ENCODE results near the gene DUSP19. TPM values are rescaled to one million over a fixed set of nuclear protein-coding genes. Genes with fewer than 3 reads are reported as not detected.

The DUSP19 gene
- total and polyA plus RNA-seq, 2 donors from 2014 or later: 1.8 to 4.4 TPM

- intact Hi-C loops (cut with DNase I): no loop called here
- Histone ChIP-seq H3K27ac (ENCODE audit: low read depth in 2 of 2, low read length in 2 of 2) (no peak overlapping the region), H3K9ac (ENCODE audit: low read length in 3 of 3) (no peak overlapping the region), H3K4me3 (ENCODE audit: low read length in 3 of 3) (peak overlapping the region in 2 of 3 donors; percentile 23 to 86), H3K4me1 (ENCODE audit: control insufficient read depth in 2 of 3, insufficient read depth in 2 of 3, low read depth in 1 of 3, low read length in 3 of 3) (peaks cover 0 to 5% (median 0%) of the 10 kb centered on the region in 3 donors), H3K36me3 (ENCODE audit: control insufficient read depth in 2 of 3, insufficient read depth in 3 of 3, low read length in 3 of 3) (no peaks in the 10 kb centered on the region), H3K27me3 (ENCODE audit: control insufficient read depth, insufficient read depth, low read length) (no peaks in the 10 kb centered on the region), H3K9me3 (ENCODE audit: control insufficient read depth in 2 of 3, insufficient read depth in 1 of 3, low read length in 3 of 3) (no peaks in the 10 kb centered on the region)
- FAIRE-seq (no peak), DNase-seq (peak in 1 of 5 donors; percentile 34)
- TF ChIP-seq CTCF (IDR thresholded peaks at IDR 0.05; ENCODE audit: borderline replicate concordance, extremely low read depth, insufficient read depth): no peak
Measured at GRCh38 chr2:183125659-183126341, 47.3 kb downstream of the DUSP19 start.

- TF ChIP-seq CTCF (IDR thresholded peaks at IDR 0.05; ENCODE audit: borderline replicate concordance, extremely low read depth, insufficient read depth): no peak
- intact Hi-C loops (cut with DNase I): no loop called here
- no peaks in the 10 kb centered on the region for H3K27me3 ChIP-seq (ENCODE audit: control insufficient read depth, insufficient read depth, low read length)
- H3K9ac ChIP-seq (ENCODE audit: low read length in 3 of 3): no peak overlapping the region
- no peaks in the 10 kb centered on the region for H3K36me3 ChIP-seq (ENCODE audit: control insufficient read depth in 2 of 3, insufficient read depth in 3 of 3, low read length in 3 of 3)
- DNase-seq: no peak
- H3K4me1 ChIP-seq (ENCODE audit: control insufficient read depth in 2 of 3, insufficient read depth in 2 of 3, low read depth in 1 of 3, low read length in 3 of 3): peaks cover 0 to 5% (median 0%) of the 10 kb centered on the region in 3 donors
- no peak overlapping the region for H3K4me3 ChIP-seq (ENCODE audit: low read length in 3 of 3)
- H3K9me3 ChIP-seq (ENCODE audit: control insufficient read depth in 2 of 3, insufficient read depth in 1 of 3, low read length in 3 of 3): no peaks in the 10 kb centered on the region
- no peak for FAIRE-seq
- H3K27ac ChIP-seq (ENCODE audit: low read depth in 2 of 2, low read length in 2 of 2): no peak overlapping the region
Measured at GRCh38 chr2:183126635-183127034, 48.1 kb downstream of the DUSP19 start.

- DNase-seq: no peak
- TF ChIP-seq CTCF (IDR thresholded peaks at IDR 0.05; ENCODE audit: borderline replicate concordance, extremely low read depth, insufficient read depth): no peak
- H3K36me3 ChIP-seq (ENCODE audit: control insufficient read depth in 2 of 3, insufficient read depth in 3 of 3, low read length in 3 of 3): no peaks in the 10 kb centered on the region
- no peaks in the 10 kb centered on the region for H3K9me3 ChIP-seq (ENCODE audit: control insufficient read depth in 2 of 3, insufficient read depth in 1 of 3, low read length in 3 of 3)
- H3K4me3 ChIP-seq (ENCODE audit: low read length in 3 of 3): no peak overlapping the region
- no peak overlapping the region for H3K27ac ChIP-seq (ENCODE audit: low read depth in 2 of 2, low read length in 2 of 2)
- intact Hi-C loops (cut with DNase I): no loop called here
- no peak overlapping the region for H3K9ac ChIP-seq (ENCODE audit: low read length in 3 of 3)
- no peaks in the 10 kb centered on the region for H3K27me3 ChIP-seq (ENCODE audit: control insufficient read depth, insufficient read depth, low read length)
- no peaks in the 10 kb centered on the region for H3K4me1 ChIP-seq (ENCODE audit: control insufficient read depth in 2 of 3, insufficient read depth in 2 of 3, low read depth in 1 of 3, low read length in 3 of 3)
- no peak for FAIRE-seq
Measured at GRCh38 chr2:183134016-183134415, 55.5 kb downstream of the DUSP19 start.

All from kidney (tissue), 14 donors.